Erythroblast (primary cell): ENCODE data around the gene STOX1.
"Not testable (repeated sequence)": the region's sequence is repeated elsewhere in the genome, so short reads cannot be mapped to it uniquely, and the experiment has no call there.

Experiments used
- DNase-seq, 2 experiments: peaks; one replicate each; lab custom pipeline; 2025; lab: John Stamatoyannopoulos, UW
- GATA1 ChIP-seq: IDR thresholded peaks from 2 replicates; pipeline ENCODE4 v1.6.1; 2011; ENCODE audit warnings: low read depth, mild to moderate bottlenecking, control low read depth, low read length, moderate library complexity
- POLR2A ChIP-seq: IDR thresholded peaks from 2 replicates; pipeline ENCODE4 v1.6.1; 2011; ENCODE audit warnings: mild to moderate bottlenecking, low read length

Gene STOX1

DNA sequence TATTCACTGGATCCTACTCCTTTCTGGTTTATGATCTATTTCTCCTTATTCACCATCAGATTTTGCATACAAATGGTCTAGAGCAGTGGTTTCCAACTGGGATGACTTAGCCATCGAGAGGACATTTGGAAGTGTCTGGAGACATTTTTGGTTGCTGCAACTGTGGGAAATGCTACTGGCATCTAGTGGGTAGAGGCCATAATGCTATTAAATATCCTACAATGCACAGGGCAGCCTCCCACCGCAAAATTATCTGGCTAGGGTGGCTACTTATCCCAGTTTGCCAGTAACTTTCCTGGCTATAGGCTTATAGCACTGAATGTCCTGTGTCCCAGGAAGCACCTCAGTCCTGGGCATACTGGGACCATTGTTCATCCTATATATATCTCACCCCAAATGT is 52.3 kb downstream of the STOX1 start:
- DNase-seq: no peak
- TF ChIP-seq GATA1: no peak
- TF ChIP-seq POLR2A: no peak

DNA sequence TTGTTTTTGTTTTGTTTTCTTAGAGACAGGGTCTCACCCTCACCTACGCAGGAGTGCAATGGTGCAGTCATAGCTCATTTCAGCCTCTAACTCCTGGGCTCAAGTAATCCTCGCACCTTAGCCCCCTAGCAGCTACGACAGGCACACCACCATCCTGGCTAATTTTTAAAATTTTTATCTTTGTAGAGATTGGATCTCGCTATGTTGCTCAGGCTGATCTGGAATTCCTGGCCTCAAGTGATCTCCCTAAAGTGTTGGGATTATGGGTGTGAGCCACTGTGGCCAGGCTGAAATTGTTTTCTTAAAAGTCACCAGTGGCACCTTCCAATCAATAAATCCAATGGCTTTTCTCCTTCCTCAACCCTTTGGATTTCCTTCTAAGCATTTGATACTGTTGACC is 52.9 kb downstream of the STOX1 start:
- TF ChIP-seq POLR2A (no peak), GATA1 (no peak)
- DNase-seq: no peak

DNA sequence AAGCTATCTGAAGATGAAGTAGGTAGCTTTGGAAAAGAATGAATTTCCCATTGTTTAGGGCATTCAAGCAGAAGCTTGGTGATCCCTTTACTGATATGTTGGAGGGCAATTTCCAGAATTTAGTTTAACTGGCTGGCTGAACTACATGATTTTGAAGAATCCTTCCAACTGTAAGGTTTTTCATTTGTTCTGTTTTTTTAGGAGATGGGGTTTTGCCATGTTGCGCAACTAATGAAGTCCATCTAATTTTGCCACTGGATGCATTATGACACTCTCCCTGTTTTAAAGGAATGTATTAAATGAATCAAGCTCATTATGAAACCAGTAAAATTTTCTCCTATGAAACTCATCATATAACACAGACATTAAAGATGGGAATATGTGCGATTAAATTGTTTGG is 67.7 kb downstream of the STOX1 start:
- TF ChIP-seq GATA1 (no peak), POLR2A (no peak)
- DNase-seq: no peak

DNA sequence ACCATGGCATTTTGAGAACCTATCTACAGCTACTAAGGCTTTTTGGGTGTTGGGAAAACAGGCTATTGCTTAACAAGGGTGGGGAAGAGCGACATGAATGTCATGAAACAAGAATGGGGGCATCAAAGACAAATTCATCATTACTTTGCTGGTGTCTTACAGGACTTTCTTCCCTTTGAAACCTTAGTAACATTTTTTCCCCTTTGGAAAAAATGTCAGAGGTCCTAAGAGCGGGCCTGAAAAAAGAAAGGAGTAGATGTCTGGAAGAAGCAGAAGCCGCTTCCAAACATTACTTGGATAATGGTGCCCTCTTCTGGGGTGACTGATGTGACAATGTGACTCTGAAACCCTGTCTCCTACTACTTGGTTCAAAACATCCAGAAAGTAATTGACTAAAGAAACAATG is 70.0 kb downstream of the STOX1 start:
- DNase-seq: peak; percentile 60 to 72
- no peak for TF ChIP-seq POLR2A
- no peak for TF ChIP-seq GATA1

DNA sequence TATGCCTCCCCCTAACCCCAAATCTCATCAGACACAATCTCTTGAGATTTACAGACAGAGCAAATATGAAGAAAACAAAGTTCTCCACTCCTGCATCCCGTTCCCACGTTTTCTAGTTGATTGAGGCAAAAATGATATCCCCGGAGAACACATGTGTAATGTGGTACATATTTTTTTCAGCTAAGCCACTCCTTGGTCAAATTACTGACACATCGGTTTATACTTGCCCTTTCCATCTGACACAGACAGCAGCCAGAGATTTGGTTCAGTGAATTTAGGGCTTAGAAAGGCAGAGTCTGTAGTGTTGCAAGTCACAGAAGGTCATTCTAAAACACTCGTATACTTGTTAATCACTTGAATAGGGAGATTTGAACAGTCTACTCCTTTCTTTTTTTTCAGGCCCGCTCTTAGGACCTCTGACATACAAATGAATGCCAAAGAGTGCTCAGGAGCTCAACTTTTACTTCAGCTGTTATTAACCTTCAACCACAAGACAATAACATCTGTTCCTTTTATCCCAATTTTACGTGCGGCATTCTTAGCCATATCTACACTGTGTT is 71.9 kb downstream of the STOX1 start:
- TF ChIP-seq GATA1 (no peak), POLR2A (no peak)
- no peak for DNase-seq

DNA sequence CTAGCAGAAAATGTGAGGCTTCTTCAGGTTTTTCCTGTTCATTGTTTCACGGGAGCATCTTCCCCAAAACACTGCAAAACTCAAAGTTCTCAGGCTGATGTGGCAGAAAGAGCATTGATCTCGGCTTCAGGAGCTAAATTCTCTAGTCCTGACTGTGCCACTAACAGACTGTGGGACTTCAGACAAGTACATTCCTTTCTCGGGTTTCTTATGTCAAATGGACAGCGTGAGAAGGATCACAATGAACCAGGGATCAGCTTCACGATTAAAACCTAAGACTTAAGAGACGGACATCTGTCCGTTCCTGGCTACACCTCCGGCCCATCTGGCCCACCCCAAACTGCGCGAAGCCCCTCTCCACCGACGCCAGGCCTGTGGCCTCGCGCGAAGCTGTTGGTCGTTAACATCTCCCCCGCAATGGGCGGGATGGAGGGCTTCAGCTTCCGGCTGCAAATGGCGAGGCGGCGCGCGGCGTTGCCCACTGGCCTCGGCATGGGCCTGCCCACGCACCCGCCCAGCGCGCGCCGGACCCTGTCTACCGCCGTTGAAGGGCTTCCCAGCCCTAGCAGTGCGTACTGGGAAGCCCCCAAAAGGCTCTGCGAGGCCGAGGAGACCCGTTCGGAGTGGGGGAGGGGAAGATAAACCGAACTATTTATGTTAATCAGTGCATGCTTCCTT is 73.2 kb downstream of the STOX1 start:
- DNase-seq: no peak
- TF ChIP-seq GATA1 (no peak), POLR2A (no peak)

DNA sequence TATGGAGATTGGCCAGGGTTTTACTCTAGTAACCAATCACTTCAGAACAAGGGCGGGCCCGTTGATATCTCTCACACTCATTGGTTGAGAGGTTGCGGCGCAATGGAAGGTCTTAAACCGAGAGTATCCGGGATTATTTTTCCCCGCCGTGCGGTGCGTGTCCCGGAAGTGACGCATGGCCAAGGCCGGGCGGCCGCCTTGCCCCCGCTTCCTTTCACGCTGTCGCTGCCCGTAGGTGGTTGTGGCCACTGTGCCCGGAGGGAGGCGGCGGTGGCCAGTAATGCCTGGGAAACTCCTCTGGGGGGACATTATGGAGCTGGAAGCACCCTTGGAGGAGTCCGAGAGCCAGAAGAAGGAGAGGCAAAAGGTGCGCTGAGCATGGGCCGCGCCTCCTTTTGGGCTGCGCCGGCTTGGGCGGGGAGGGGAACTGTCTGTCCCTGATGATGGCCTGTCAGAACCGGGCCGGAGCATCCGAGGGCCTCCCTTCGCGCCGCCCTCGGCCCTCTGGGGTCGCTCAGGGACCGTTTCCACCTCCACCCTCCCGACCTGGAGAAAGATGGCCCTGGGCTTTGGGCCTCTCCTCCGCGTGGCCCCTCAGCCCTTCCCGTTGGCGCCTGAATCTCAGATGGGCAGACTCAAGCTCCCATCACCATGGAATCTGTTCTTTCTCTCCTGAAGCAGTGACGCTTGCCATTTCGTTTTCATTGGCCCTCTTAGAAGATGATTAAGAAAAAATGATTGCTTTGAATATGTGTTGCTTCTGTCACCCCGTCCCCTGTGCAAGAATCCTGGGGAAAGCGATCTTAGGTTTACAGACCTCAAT is 74.0 kb downstream of the STOX1 start, which contains the start of gene DDX50:
Gene DDX50, plus strand, starts transcription at position 211 of the 823 bp plus-strand sequence. Its CDS starts 70 bp downstream, at position 281.
- no peak for TF ChIP-seq GATA1
- peak; percentile 96 for TF ChIP-seq POLR2A
- peak; percentile 98 to 99 for DNase-seq

DNA sequence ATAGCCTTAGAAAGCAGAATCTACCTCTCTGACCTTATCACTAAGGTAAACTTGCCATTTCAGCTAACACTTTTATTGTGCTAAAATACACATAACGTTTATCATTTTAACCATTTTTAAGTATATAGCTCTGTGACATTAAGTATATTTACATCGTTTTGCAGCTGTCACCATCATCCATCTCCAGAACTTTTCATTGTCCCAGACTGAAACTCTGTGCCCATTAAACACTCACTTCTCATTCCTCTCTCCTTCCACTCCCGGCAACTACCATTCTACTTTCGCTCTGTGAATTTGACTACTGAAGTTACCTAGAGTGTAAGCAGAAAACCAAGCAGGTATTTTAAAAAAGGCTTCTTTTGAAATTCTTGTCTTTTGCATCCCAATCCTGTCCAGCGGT is 75.1 kb downstream of the STOX1 start:
- no peak for TF ChIP-seq POLR2A
- peak in 1 of 2 experiments; percentile 15 for DNase-seq

DNA sequence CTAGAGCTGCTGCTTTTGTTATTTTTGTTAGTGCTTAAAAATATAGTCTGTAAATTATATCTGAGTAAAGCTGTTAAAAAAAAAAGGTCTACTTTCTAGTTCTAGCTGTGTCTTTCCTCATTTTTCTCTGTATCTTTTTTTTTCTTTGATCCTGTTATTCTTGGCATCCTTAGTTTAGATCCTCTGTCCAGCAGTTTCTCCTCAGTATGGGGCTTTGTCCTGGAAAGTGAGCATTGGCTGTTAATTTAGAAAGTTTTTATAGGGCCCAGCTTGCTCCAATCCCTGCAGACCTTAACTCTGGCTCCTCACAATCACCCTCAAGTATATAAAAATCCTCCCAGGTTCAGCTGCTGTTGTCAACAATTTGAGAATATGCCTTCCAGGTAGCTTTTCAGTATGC is 97.3 kb downstream of the STOX1 start:
- no peak for TF ChIP-seq POLR2A
- TF ChIP-seq GATA1: no peak
- no peak for DNase-seq

DNA sequence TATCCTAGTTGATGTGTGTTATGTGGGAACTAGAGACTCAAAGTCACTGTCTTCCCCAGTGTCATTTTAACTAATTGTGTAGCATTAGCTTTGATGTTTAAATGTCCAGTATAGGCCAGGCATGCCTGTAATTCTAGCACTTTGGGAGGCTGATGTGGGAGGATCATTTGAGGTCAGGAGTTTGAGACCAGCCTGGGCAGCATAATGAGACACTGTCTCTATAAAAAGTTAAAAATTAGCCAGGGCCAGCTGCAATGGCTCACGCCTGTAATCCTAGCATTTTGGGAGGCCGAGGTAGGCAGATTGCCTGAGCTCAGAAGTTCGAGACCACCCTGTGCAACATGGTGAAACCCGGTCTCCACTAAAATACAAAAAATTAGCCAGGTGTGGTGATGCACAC is 98.2 kb downstream of the STOX1 start:
- TF ChIP-seq GATA1: no peak
- no peak for TF ChIP-seq POLR2A
- no peak for DNase-seq

DNA sequence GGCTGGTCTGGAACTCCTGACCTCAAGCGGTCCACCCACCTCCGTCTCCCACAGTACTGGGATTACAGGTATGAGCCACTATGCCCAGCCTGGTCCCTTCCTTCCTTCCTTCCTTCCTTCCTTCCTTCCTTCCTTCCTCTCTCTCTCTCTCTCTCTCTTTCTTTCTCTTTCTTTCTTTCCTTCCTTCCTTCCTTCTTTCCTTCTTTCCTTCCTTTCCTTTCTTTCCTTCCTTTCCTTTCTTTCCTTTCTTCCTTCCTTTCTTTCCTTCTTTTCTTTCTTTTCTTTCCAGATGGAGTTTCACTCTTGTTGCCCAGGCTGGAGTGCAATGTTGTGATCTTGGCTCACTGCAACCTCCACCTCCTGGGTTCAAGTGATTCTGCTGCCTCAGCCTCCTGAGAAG is 101.8 kb downstream of the STOX1 start:
- DNase-seq: not testable (repeated sequence)

DNA sequence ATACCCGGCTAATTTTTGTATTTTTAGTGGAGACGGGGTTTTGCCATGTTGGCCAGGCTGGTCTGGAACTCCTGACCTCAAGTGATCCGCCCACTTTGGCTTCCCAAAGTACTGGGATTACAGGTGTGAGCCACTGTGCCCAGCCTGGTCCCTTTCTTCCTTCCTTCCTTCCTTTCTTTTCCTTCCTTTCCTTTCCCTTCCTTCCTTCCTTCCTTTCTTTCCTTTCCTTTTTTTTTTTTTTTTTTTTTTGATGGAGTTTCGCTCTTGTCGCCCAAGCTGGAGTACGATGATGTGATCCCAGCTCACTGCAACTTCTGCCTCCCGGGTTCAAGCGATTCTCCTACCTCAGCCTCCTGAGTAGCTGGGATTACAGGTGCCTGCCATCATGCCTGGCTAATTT is 102.6 kb downstream of the STOX1 start:
- not testable (repeated sequence) for DNase-seq

DNA sequence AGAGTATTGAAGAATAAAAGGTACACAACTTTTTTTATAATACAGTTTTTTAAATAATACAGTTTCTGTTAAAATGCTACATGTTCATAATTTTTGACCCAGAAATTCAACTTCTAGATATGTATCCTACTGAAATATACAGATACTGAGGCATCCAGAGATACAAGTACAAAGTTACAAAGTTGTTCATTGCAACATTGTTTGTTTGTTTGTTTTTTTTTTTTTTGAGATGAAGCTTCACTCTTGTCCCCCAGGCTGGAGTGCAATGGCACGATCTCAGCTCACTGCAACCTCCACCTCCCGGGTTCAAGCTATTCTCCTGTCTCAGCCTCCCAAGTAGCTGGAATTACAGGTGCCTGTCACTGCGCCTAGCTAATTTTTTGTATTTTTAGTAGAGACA is 105.5 kb downstream of the STOX1 start:
- DNase-seq: not testable (repeated sequence)

DNA sequence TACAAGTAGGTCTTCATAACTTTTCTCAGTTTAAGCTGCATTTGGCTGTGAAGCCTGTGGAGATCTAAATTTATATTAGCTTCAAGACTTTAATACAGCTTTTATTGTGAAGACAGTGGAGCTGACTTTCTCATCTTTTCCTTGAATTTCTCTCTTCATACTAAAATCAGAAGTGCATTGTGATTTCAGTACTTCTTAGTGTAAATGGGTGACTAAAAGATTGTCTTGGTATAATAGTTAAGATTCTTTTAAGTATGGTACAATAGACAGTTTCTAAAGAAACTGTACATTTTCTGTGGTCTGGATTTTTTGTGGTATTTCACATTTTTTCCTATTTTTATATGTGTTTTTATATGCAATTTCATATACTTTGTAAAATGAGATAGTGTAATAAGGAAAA is 107.7 kb downstream of the STOX1 start:
- no peak for TF ChIP-seq GATA1
- TF ChIP-seq POLR2A: no peak

More for the DNA sequence above, 107.7 kb downstream of the STOX1 start:
- DNase-seq: no peak
